ENCODE measurements around the gene EGR2.
A peak's percentile ranks its signal among the peaks of the same experiment; 100 is the strongest.

Gene EGR2

DNA sequence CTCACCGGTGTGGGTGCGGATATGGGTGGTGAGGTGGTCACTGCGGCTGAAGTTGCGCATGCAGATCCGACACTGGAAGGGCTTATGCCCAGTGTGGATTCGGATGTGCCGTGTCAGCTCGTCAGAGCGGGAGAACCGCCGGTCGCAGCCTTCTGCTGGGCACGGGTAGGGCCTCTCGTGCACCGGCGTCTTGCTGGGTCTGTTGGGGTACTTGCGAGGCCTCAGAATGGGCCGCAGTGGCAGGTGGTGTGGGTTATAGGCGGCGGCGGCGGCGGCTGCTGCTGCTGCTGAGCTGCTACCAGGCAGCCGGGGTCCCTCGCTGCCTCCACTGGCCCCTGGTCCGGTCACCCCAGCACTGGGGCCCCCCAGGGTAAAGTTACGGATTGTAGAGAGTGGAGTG is 2.7 kb downstream of the EGR2 start:
- no peak for TF ChIP-seq CTCF (conservative IDR thresholded peaks at IDR 0.05)
- H3K27ac ChIP-seq, result no peak overlapping the region

GRCh38 chr10:62812672-62813439 is 3.3 kb downstream of the EGR2 start:
- no peak for TF ChIP-seq CTCF (conservative IDR thresholded peaks at IDR 0.05)
- H3K27ac ChIP-seq, result no peak overlapping the region

- TF ChIP-seq CTCF (conservative IDR thresholded peaks at IDR 0.05), result no peak
- no peak overlapping the region for H3K27ac ChIP-seq
These were observed 4.8 kb downstream of the EGR2 start for GRCh38 chr10:62811159-62811875.

- no peak for TF ChIP-seq CTCF (conservative IDR thresholded peaks at IDR 0.05)
These were observed 5.8 kb downstream of the EGR2 start for GRCh38 chr10:62810156-62810902.

GRCh38 chr10:62806251-62806650 is 9.9 kb downstream of the EGR2 start:
- H3K27ac ChIP-seq, result peak overlapping the region; percentile 93; the same call in 1 of the 2 replicates
- no peak for TF ChIP-seq CTCF (conservative IDR thresholded peaks at IDR 0.05)

More at GRCh38 chr10:62810156-62810902, 5.8 kb downstream of the EGR2 start:
- H3K27ac ChIP-seq, result no peak overlapping the region

DNA sequence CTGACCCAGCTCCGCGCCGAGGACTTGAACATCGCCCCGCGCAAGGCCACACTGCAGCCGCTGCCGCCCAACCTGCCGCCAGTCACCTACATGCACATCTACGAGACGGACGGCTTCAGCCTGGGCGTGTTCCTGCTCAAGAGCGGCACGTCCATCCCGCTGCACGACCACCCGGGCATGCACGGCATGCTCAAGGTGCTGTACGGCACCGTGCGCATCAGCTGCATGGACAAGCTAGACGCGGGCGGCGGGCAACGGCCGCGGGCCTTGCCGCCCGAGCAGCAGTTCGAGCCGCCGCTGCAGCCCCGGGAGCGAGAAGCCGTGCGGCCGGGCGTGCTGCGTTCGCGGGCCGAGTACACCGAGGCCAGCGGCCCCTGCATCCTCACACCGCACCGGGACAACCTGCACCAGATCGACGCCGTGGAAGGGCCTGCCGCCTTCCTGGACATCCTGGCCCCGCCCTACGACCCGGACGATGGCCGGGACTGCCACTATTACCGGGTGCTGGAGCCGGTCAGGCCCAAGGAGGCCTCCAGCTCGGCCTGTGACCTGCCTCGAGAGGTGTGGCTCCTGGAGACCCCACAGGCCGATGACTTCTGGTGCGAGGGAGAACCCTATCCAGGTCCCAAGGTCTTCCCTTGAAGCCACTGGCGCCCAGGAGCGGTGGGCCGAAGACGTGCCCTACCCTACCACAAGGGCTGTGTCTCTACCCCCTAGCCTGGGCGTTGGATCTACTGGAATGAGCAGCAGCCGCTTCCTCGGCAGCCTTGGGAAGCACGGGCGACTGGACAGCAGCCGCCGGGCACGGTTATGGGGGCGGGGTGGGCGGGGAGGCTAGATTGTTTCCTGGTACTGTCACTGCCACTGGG is 10.7 kb downstream of the EGR2 start:
- H3K27ac ChIP-seq, result peak overlapping the region; percentile 93
- TF ChIP-seq CTCF (conservative IDR thresholded peaks at IDR 0.05), result no peak
